Pons (tissue), 1 donor: ENCODE measurements around the gene CDK17.
"Not testable (repeated sequence)": the region's sequence is repeated elsewhere in the genome, so short reads cannot be mapped to it uniquely, and the experiment has no call there.

Experiments used
- DNase-seq: peaks from one replicate; pipeline ENCODE4 v3.0.0-alpha.2; 2016; ENCODE audit warnings: low spot score

Gene CDK17

GRCh38 chr12:96354326-96354725 lies 45.9 kb downstream of the CDK17 start:
- no peak for DNase-seq

- DNase-seq = no peak
These were observed 47.9 kb downstream of the CDK17 start for GRCh38 chr12:96352161-96352835.

- peak; percentile 42 for DNase-seq
These were observed 49.3 kb downstream of the CDK17 start for GRCh38 chr12:96350982-96351381.

GRCh38 chr12:96347130-96347699 lies 53.0 kb downstream of the CDK17 start:
- DNase-seq = no peak

- peak; percentile 49 for DNase-seq
These were observed 53.5 kb downstream of the CDK17 start for GRCh38 chr12:96346716-96347115.

GRCh38 chr12:96344124-96344695 lies 56.0 kb downstream of the CDK17 start:
- DNase-seq = no peak

- DNase-seq = no peak
These were observed 56.8 kb downstream of the CDK17 start for GRCh38 chr12:96343347-96343954.

GRCh38 chr12:96339666-96340065 lies 60.6 kb downstream of the CDK17 start:
- DNase-seq = not testable (repeated sequence)

GRCh38 chr12:96338852-96339471 lies 61.3 kb downstream of the CDK17 start:
- DNase-seq = no peak

- DNase-seq = no peak
These were observed 62.3 kb downstream of the CDK17 start for GRCh38 chr12:96337953-96338352.

- DNase-seq = no peak
These were observed 63.8 kb downstream of the CDK17 start for GRCh38 chr12:96336489-96336888.

GRCh38 chr12:96335270-96335669 lies 65.0 kb downstream of the CDK17 start:
- peak; percentile 73 for DNase-seq

GRCh38 chr12:96334502-96334901 lies 65.7 kb downstream of the CDK17 start:
- no peak for DNase-seq

- no peak for DNase-seq
These were observed 70.7 kb downstream of the CDK17 start for GRCh38 chr12:96329545-96329944.

GRCh38 chr12:96329018-96329417 lies 71.2 kb downstream of the CDK17 start:
- DNase-seq = no peak

- DNase-seq = no peak
These were observed 72.3 kb downstream of the CDK17 start for GRCh38 chr12:96327889-96328288.

- no peak for DNase-seq
These were observed 72.9 kb downstream of the CDK17 start for GRCh38 chr12:96327346-96327745.

- no peak for DNase-seq
These were observed 73.5 kb downstream of the CDK17 start for GRCh38 chr12:96326628-96327227.

GRCh38 chr12:96323906-96324305 lies 76.3 kb downstream of the CDK17 start:
- DNase-seq = peak; percentile 31

- DNase-seq = no peak
These were observed 77.5 kb downstream of the CDK17 start for GRCh38 chr12:96322720-96323119.

- DNase-seq = no peak
These were observed 78.3 kb downstream of the CDK17 start for GRCh38 chr12:96321941-96322340.

GRCh38 chr12:96317801-96318200 lies 82.4 kb downstream of the CDK17 start:
- not testable (repeated sequence) for DNase-seq
